Thymus (tissue), 11 donors: ENCODE results near the gene HSD17B8. TPM values are rescaled to one million over a fixed set of nuclear protein-coding genes. Genes with fewer than 3 reads are reported as not detected.

Experiments
- DNase-seq, 9 donors: peaks; one replicate each; pipeline ENCODE4 v3.0.0-alpha.2; 2013; ENCODE audit warnings: low spot score in 9 of 9, low read depth in 6 of 9, missing footprints in 1 of 9
- H3K27ac ChIP-seq, 2 donors: one replicate each; pipeline ENCODE4 v1.5.1; 2013; ENCODE audit warnings: control low read depth in 1 of 2, low read depth in 1 of 2, low read length in 1 of 2, mild to moderate bottlenecking in 1 of 2, moderate library complexity in 1 of 2
- H3K27me3 ChIP-seq, 2 donors: one replicate each; pipeline ENCODE4 v1.5.1; 2013; ENCODE audit warnings: low read length in 1 of 2; ENCODE audit not compliant: control insufficient read depth in 2 of 2, insufficient read depth in 1 of 2
- H3K36me3 ChIP-seq, 2 donors: one replicate each; pipeline ENCODE4 v1.5.1; 2013; ENCODE audit warnings: low read length in 1 of 2, mild to moderate bottlenecking in 1 of 2, moderate library complexity in 1 of 2; ENCODE audit not compliant: control insufficient read depth in 2 of 2, insufficient read depth in 2 of 2
- H3K4me1 ChIP-seq, 2 donors: one replicate each; pipeline ENCODE4 v1.5.1; 2013; ENCODE audit warnings: low read length in 2 of 2; ENCODE audit not compliant: control insufficient read depth in 2 of 2, insufficient read depth in 2 of 2
- H3K4me3 ChIP-seq, 2 donors: one replicate each; pipeline ENCODE4 v1.5.1; 2013; ENCODE audit warnings: low read length in 2 of 2, control low read depth in 1 of 2, mild to moderate bottlenecking in 1 of 2
- H3K9me3 ChIP-seq, 2 donors: one replicate each; pipeline ENCODE4 v1.5.1; 2013; ENCODE audit warnings: low read length in 1 of 2, mild to moderate bottlenecking in 1 of 2; ENCODE audit not compliant: control insufficient read depth in 2 of 2, insufficient read depth in 1 of 2
- WGBS: extraction: QIAGEN DNeasy Blood & Tissue Kit; methylation state at CpG from one replicate; pipeline ENCODE4 v1.1.7; 2013; 5-methylcytosine and 5-hydroxymethylcytosine counted together
- polyA plus RNA-seq: library from polyadenylated mRNA; stranded (reverse); fragments of 200-250 nt; gene quantifications from one replicate; pipeline ENCODE4 v1.2.3, GENCODE V29; 2013
- total RNA-seq: library from RNA; stranded (reverse); fragments of 120-200 nt; gene quantifications from one replicate; pipeline ENCODE4 v1.2.4, GENCODE V29; 2013
- donor health status: healthy.

Gene HSD17B8
- total and polyA plus RNA-seq, 2 donors, result 15.7 to 31.3 TPM

DNA sequence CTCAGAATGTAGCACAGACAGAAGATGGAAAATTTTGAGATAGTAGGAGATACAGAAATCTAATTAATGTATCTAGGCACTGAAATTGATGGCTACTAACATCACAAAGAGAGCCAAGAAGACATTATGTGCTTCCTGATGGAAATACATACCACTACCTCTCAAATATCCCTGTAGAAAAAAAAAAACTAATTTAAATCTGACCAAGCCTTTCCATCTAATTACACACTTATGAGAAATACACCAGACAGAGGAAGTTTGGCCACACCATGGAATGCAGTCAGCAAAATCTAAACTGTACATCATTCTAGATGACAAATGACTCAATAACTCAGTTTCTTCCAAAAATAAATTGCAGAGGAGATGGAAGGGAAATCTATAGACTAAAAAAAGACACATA, 48.3 kb downstream of the HSD17B8 start:
- Histone ChIP-seq H3K27me3 (peaks cover 0 to 4% of the 10 kb centered on the region in 2 donors), H3K27ac (no peak overlapping the region), H3K4me3 (no peak overlapping the region), H3K9me3 (no peaks in the 10 kb centered on the region), H3K36me3 (peaks cover 16 to 32% of the 10 kb centered on the region in 2 donors), H3K4me1 (peaks cover 9 to 24% of the 10 kb centered on the region in 2 donors)
- DNase-seq, result no peak

- peaks cover 21 to 46% of the 10 kb centered on the region in 2 donors for H3K36me3 ChIP-seq
- no peak overlapping the region for H3K27ac ChIP-seq
- DNase-seq, result no peak
- peaks cover 9 to 10% of the 10 kb centered on the region in 2 donors for H3K4me1 ChIP-seq
- no peaks in the 10 kb centered on the region for H3K27me3 ChIP-seq
- no peak overlapping the region for H3K4me3 ChIP-seq
- WGBS, result 97% methylated on average over 4 of the region's 4 CpGs
- no peaks in the 10 kb centered on the region for H3K9me3 ChIP-seq
These were observed 50.1 kb downstream of the HSD17B8 start for GRCh38 chr6:33254591-33254990.

Other genes with a start within 250 kb of the HSD17B8 start
- gene BRD2, start 236.1 kb upstream of the HSD17B8 start, total RNA-seq, result 113 TPM
- 119 TPM for gene BRD2, start 236.1 kb upstream of the HSD17B8 start, polyA plus RNA-seq
- 38.8 TPM for gene HLA-DOA, start 195.1 kb upstream of the HSD17B8 start, total RNA-seq
- 27.9 TPM for gene HLA-DOA, start 195.1 kb upstream of the HSD17B8 start, polyA plus RNA-seq
- 700 TPM for gene HLA-DPA1, start 131.0 kb upstream of the HSD17B8 start, total RNA-seq
- 332 TPM for gene HLA-DPA1, start 131.0 kb upstream of the HSD17B8 start, polyA plus RNA-seq
- gene HLA-DPB1, start 128.7 kb upstream of the HSD17B8 start, total RNA-seq, result 306 TPM
- gene HLA-DPB1, start 128.7 kb upstream of the HSD17B8 start, polyA plus RNA-seq, result 575 TPM
- gene COL11A2, start 12.2 kb upstream of the HSD17B8 start, total RNA-seq, result 2.1 TPM
- 5.5 TPM for gene COL11A2, start 12.2 kb upstream of the HSD17B8 start, polyA plus RNA-seq
- gene RXRB, start 4.0 kb upstream of the HSD17B8 start, total RNA-seq, result 19.4 TPM
- 60.7 TPM for gene RXRB, start 4.0 kb upstream of the HSD17B8 start, polyA plus RNA-seq
- 32.1 TPM for gene SLC39A7, start 3.8 kb upstream of the HSD17B8 start, total RNA-seq
- gene SLC39A7, start 3.8 kb upstream of the HSD17B8 start, polyA plus RNA-seq, result 43.0 TPM
- gene RING1, start 3.8 kb downstream of the HSD17B8 start, total RNA-seq, result 35.0 TPM
- gene RING1, start 3.8 kb downstream of the HSD17B8 start, polyA plus RNA-seq, result 62.6 TPM
- 26.3 TPM for gene VPS52, start 67.2 kb downstream of the HSD17B8 start, total RNA-seq
- 59.0 TPM for gene VPS52, start 67.2 kb downstream of the HSD17B8 start, polyA plus RNA-seq
- gene RPS18, start 67.4 kb downstream of the HSD17B8 start, total RNA-seq, result 5,201 TPM
- gene RPS18, start 67.4 kb downstream of the HSD17B8 start, polyA plus RNA-seq, result 5,710 TPM
- 9.0 TPM for gene B3GALT4, start 72.5 kb downstream of the HSD17B8 start, total RNA-seq
- gene B3GALT4, start 72.5 kb downstream of the HSD17B8 start, polyA plus RNA-seq, result 14.9 TPM
- 48.6 TPM for gene WDR46, start 84.6 kb downstream of the HSD17B8 start, total RNA-seq
- gene WDR46, start 84.6 kb downstream of the HSD17B8 start, polyA plus RNA-seq, result 68.6 TPM
- 92.8 TPM for gene PFDN6, start 84.9 kb downstream of the HSD17B8 start, total RNA-seq
- gene PFDN6, start 84.9 kb downstream of the HSD17B8 start, polyA plus RNA-seq, result 171 TPM
- gene RGL2, start 94.3 kb downstream of the HSD17B8 start, total RNA-seq, result 19.9 TPM
- gene RGL2, start 94.3 kb downstream of the HSD17B8 start, polyA plus RNA-seq, result 120 TPM
- gene TAPBP, start 109.4 kb downstream of the HSD17B8 start, total RNA-seq, result 37.7 TPM
- 57.0 TPM for gene TAPBP, start 109.4 kb downstream of the HSD17B8 start, polyA plus RNA-seq
- gene ZBTB22, start 113.1 kb downstream of the HSD17B8 start, total RNA-seq, result 10.3 TPM
- gene ZBTB22, start 113.1 kb downstream of the HSD17B8 start, polyA plus RNA-seq, result 15.5 TPM
- gene DAXX, start 118.3 kb downstream of the HSD17B8 start, total RNA-seq, result 45.0 TPM
- gene DAXX, start 118.3 kb downstream of the HSD17B8 start, polyA plus RNA-seq, result 48.1 TPM
- gene KIFC1, start 187.2 kb downstream of the HSD17B8 start, total RNA-seq, result 34.3 TPM
- 5.5 TPM for gene KIFC1, start 187.2 kb downstream of the HSD17B8 start, polyA plus RNA-seq
- 16.3 TPM for gene PHF1, start 206.4 kb downstream of the HSD17B8 start, total RNA-seq
- gene PHF1, start 206.4 kb downstream of the HSD17B8 start, polyA plus RNA-seq, result 141 TPM
- 136 TPM for gene CUTA, start 213.5 kb downstream of the HSD17B8 start, total RNA-seq
- gene CUTA, start 213.5 kb downstream of the HSD17B8 start, polyA plus RNA-seq, result 199 TPM
- 3.0 TPM for gene SYNGAP1, start 215.4 kb downstream of the HSD17B8 start, total RNA-seq
- gene SYNGAP1, start 215.4 kb downstream of the HSD17B8 start, polyA plus RNA-seq, result 26.7 TPM
- 5.7 TPM for gene ZBTB9, start 249.9 kb downstream of the HSD17B8 start, total RNA-seq
- gene ZBTB9, start 249.9 kb downstream of the HSD17B8 start, polyA plus RNA-seq, result 9.0 TPM